Skeletal muscle satellite cell (primary cell): ENCODE measurements around the gene SELPLG.

Experiments
- H3K27me3 ChIP-seq: 2 replicates; pipeline ENCODE4 v1.7.0; 2013; ENCODE audit warnings: low read length; ENCODE audit not compliant: control insufficient read depth, insufficient read depth
- H3K36me3 ChIP-seq: 2 replicates; pipeline ENCODE4 v1.7.0; 2013; ENCODE audit warnings: mild to moderate bottlenecking, control low read depth, low read length; ENCODE audit not compliant: insufficient read depth
- H3K4me1 ChIP-seq: 2 replicates; pipeline ENCODE4 v1.7.0; 2013; ENCODE audit warnings: low read length; ENCODE audit not compliant: control insufficient read depth, insufficient read depth
- H3K4me2 ChIP-seq: 2 replicates; pipeline ENCODE4 v1.7.0; 2013; ENCODE audit warnings: mild to moderate bottlenecking, low read length
- H3K4me3 ChIP-seq: 2 replicates; pipeline ENCODE4 v1.7.0; 2013; ENCODE audit warnings: low read length
- H3K9ac ChIP-seq: 2 replicates; pipeline ENCODE4 v1.7.0; 2013; ENCODE audit warnings: mild to moderate bottlenecking, low read depth, low read length, moderate library complexity
- H3K9me3 ChIP-seq: replicated peaks from 2 replicates; pipeline ENCODE4 v1.7.0; 2013; ENCODE audit warnings: mild to moderate bottlenecking, control low read depth, low read length

SELPLG gene

DNA sequence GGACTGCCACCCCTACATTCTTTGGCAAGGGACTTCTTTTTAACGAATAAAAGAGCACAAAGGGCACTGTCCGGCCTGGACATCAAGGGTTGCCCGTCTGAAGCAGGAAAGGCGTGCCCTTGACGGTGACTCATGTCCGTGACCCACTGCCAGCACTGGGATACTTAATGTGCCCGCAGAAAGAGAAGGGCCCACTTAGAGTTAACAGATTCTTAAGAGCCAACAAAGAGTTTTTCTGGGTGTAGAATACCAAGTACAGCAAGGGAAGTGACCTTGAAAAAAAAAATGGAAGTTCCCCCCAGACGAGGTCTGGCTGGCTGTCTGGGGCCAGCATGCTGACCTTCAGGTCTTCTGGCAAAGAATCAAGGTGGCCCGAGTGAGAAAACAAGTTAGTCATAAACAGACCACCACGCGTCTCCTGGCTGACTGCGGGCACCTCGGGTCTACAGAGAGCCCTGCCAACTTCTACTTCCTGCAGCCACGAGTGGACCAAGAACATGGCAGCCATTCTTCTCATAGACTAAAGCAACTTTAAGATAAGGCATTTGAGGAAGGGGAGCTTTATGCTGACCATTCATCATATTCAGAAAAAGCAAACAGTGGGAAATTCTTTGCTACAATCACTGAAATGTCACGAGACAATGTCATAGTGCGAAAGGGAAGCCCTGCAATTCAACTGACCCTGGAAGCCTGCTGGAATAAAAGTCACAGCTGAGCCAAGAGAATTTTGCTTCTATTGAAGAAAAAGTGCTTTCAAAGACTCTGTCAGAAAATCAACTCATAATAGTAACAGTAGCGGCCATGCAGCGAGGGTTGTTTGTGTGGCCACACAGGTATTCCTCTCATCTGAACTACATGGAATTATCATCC is 10.5 kb upstream of the SELPLG start:
- H3K9me3 ChIP-seq = no peaks in the 10 kb centered on the region
- peak overlapping the region; percentile 1 for H3K4me3 ChIP-seq
- peaks cover 85% of the 10 kb centered on the region for H3K4me1 ChIP-seq
- H3K27me3 ChIP-seq = no peaks in the 10 kb centered on the region
- peaks cover 78% of the 10 kb centered on the region for H3K36me3 ChIP-seq
- peak overlapping the region; percentile 51 for H3K9ac ChIP-seq
- peak overlapping the region; percentile 51 for H3K4me2 ChIP-seq

DNA sequence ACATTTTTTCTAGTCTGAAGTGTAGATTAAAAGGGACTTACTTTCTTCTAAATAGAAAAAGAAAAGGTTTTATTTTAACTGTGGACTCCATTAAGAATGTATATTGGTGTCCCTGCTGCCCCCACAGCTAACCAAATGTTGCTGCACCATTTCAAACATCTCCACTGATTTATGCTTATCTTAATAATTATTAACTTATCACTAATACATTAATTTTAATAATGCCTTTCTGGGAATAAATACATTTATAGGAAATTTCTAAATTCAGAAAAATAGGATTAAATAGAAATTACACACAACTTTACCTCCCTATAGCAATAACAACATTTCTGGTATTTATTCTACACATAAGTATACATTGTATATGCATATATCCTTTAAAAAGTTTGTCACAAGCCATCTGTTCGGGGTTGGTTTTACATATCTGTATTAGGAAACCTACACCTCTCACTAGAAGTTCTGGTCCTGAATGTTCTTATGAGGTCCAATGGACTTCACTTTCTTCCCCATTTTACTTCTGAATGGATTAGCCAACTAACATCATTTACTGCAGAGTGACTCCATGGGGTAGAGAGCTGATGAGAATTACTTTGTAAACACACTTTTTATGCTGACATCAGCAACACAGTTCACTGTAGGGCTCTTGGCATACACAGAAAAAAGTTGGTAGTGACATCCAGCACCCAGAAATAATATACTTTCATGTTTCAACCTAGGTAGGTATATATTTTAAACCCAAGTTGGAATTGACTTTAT is 9.4 kb upstream of the SELPLG start:
- no peaks in the 10 kb centered on the region for H3K27me3 ChIP-seq
- H3K36me3 ChIP-seq = peaks cover 69% of the 10 kb centered on the region
- no peak overlapping the region for H3K4me3 ChIP-seq
- no peak overlapping the region for H3K4me2 ChIP-seq
- H3K9ac ChIP-seq = peak overlapping the region; percentile 51
- no peaks in the 10 kb centered on the region for H3K9me3 ChIP-seq
- H3K4me1 ChIP-seq = peaks cover 74% of the 10 kb centered on the region

DNA sequence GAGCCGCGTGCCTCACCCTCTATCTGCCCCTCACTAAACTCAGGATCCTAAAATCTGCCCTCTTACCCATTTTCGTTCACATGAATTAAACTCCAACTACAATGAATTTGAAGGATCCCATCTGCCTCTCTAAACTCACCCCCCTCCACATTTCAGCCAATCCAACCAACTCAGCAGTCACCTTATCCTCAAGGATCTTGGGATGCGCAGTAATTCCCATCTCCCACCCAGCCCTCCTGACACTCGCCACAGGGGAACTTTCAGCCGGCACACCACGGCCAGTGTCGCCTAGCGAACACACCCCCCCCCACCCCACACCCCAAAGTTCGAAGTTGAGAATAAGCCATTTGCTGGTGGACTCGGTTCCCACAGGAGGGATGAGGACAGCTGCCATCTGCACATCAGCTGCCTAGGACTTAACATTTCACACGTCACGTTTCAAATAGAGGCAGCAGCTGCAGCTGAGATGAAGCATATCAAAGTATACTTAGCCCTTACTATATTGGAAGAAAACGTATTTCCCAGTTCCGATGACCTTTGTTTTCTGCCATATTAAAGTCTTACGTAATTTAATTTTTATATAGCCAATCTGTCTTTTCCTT is 8.7 kb upstream of the SELPLG start:
- no peaks in the 10 kb centered on the region for H3K9me3 ChIP-seq
- H3K4me3 ChIP-seq = no peak overlapping the region
- peak overlapping the region; percentile 30 for H3K9ac ChIP-seq
- peaks cover 66% of the 10 kb centered on the region for H3K4me1 ChIP-seq
- peaks cover 62% of the 10 kb centered on the region for H3K36me3 ChIP-seq
- H3K27me3 ChIP-seq = no peaks in the 10 kb centered on the region
- no peak overlapping the region for H3K4me2 ChIP-seq

DNA sequence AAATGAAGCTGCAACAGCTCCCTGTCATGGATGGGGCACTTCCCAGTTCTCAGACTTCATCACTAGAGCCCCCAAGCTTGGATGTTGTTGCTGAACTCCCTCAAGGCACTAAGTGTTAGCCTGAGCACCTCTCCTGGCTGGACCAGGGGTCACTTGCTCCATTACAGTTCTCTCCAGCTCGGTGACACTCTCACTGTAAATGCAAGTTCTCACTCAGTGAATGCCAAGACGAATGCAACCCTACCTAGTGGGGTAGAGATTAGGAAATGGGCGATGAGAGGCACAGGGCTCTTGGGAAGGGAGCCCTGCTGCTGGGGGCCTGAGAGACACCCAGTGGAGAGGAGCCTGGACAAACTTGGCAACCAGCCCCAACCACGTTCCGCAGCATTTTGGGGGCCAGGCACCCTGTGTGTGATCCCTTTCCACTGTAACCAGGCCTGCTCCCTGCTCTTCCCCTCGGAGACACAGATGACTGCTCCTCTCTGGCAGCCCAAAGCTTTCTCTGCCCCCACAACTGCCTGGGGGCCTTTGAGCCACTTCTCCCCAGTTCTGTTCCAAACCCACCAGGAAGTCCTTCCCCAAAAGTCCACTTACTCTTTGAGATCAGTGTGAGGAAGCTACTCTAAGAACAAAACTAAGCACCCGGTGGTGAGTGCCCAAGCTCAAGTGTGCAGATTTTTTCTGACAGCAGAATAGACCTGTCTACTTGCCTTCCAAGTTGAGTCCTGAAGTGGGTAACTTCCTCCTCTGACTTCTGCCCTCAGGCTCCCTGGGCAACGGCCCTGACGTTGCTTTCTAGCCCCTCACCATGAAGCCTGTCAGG is 8.0 kb upstream of the SELPLG start:
- no peaks in the 10 kb centered on the region for H3K27me3 ChIP-seq
- no peak overlapping the region for H3K4me3 ChIP-seq
- no peak overlapping the region for H3K4me2 ChIP-seq
- no peaks in the 10 kb centered on the region for H3K9me3 ChIP-seq
- peaks cover 55% of the 10 kb centered on the region for H3K36me3 ChIP-seq
- peaks cover 59% of the 10 kb centered on the region for H3K4me1 ChIP-seq
- H3K9ac ChIP-seq = peak overlapping the region; percentile 30

DNA sequence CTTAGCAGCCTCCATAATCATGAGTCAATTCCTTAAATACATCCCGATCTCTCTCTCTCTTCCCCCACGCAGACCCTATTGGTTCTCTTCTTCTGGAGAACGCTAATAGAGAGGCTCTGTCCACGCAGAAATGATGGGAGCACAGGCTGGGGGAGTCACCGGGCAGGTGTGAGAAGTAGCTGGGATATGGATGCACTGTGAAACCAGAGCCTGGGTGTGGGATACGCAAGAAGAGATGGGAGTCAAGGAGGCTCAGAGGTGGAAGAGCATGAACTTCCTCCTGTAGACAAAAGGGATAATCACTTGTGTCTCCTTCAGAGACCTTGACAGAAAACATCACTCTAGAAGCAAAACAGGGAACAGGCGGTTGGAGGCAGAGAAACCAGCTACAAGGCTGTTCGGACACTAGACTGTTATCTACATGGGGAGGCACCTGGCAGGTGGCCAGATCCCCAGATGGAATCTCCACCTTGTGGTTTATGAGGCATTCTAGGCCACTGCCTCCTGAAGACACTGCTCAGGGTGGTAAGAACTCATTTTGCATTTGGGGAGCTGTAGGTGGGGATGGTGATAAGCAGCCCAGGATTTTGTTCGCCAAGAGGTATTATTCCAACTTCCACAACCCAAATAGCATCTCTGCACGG is 7.2 kb upstream of the SELPLG start:
- peaks cover 52% of the 10 kb centered on the region for H3K4me1 ChIP-seq
- peaks cover 48% of the 10 kb centered on the region for H3K36me3 ChIP-seq
- H3K9me3 ChIP-seq = no peaks in the 10 kb centered on the region
- no peak overlapping the region for H3K4me3 ChIP-seq
- no peak overlapping the region for H3K4me2 ChIP-seq
- H3K9ac ChIP-seq = no peak overlapping the region
- H3K27me3 ChIP-seq = no peaks in the 10 kb centered on the region

DNA sequence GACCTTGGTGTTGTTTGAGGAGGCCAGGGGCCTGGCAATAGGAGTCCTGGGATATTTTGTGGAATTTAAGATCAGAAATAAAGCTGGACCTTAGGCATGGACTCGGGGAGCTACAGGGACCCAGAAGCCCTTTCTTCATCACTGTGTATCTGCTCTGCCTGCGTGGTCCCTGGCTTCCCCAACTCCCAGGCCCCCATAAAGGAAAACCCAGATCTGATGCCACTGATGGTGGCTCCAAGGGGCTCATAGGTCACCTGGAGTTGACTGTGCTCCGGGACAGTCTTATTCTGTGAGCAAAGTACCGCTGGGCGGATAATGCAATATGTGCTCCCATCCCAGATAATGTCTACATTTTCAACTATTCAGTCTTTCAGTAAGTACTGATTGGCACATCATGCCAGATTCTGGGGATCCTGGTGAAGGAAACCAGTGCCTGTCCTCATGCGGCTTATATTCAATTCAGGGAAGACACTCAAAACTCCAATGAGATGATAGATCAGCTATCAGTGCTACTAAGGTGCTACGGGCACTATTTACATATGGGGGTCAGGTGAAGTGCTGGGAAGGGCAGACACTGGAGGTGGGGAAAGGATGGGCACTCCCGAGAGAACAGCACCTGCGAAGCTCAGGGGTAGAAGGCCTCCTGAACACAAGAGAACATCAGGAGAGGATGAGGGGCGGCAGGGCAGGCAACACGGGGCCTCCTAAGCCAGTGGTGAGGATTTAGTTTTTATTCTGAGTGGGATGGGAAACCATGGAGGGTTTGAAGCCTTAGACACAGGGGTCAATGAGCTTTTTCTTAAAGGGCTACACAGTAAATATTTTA is 5.5 kb upstream of the SELPLG start:
- Histone ChIP-seq H3K36me3 (peaks cover 31% of the 10 kb centered on the region), H3K27me3 (no peaks in the 10 kb centered on the region), H3K4me1 (peaks cover 50% of the 10 kb centered on the region), H3K9ac (no peak overlapping the region), H3K4me2 (no peak overlapping the region), H3K4me3 (no peak overlapping the region), H3K9me3 (no peaks in the 10 kb centered on the region)

DNA sequence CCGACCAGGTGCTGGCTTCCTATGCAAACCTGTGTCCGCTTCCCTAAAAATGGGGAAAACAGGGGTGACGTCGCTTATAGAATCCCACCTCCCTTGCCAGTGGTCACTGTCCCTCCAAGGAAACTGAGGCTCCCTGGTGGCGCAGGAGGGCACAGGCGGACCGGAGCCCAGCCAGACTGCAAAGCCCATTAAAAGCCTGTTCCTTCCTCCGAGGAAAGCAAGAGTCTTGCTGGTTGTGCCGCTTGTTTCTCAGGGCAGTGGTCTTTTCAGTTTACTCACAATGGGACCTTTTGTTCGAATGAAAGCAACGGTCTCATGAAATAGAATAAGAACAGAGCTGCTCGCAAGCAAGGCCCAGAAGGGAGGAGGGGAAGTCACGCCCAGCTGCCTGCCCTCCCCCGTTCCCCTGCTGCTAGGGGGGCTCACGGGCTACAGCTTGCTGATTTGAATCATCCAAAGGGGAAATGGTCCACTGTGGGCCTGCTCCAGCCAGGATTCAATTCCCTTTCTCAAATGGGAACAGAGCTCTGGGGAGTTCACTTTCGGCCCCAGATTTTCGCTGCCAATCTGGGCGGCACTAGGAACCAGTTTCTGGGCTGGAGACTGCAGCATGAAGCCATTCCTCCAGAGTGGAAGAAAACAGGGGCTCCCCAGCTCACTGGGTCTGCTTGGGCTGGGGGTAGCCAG is 4.6 kb upstream of the SELPLG start:
- Histone ChIP-seq H3K4me1 (peaks cover 48% of the 10 kb centered on the region), H3K9me3 (no peaks in the 10 kb centered on the region), H3K9ac (no peak overlapping the region), H3K4me3 (no peak overlapping the region), H3K36me3 (peaks cover 29% of the 10 kb centered on the region), H3K4me2 (no peak overlapping the region), H3K27me3 (no peaks in the 10 kb centered on the region)

DNA sequence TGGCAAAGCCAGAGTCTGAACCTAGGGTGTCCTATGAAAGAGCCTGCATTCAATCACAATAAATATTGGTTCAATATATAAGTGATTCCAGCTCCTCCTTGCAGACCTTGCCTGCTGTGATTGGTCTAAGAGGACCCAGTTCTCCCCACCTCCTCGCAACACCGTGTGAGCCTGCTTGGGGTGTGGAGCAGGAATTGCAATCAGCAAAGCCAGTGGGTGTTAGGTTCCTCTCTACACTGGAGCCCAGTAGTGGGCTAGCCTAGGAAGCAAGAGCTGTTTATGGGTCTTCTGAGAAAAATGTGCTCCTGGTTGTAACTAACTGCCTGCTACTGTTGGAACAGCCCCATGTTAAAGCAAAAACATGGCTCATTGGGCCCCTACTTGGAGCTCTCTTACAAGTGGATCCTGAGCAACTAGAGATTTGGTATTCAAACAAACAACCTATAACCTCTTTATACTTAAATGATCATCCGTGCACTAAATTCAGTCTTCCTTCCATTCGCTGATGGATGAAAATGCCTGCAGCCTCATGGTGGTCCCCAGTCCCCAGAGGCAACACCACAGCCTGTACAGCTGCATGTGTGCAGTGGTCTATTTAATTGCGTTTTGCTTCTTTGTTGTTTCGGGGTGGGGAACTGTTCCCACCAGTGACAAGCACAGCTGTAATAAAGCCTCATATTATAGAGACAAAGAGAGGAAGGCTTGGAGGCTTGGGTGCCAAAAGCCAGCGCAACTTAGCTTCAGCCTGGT is 3.7 kb upstream of the SELPLG start:
- Histone ChIP-seq H3K4me1 (peaks cover 39% of the 10 kb centered on the region), H3K27me3 (no peaks in the 10 kb centered on the region), H3K4me3 (no peak overlapping the region), H3K36me3 (peaks cover 24% of the 10 kb centered on the region), H3K9ac (no peak overlapping the region), H3K4me2 (no peak overlapping the region), H3K9me3 (no peaks in the 10 kb centered on the region)

DNA sequence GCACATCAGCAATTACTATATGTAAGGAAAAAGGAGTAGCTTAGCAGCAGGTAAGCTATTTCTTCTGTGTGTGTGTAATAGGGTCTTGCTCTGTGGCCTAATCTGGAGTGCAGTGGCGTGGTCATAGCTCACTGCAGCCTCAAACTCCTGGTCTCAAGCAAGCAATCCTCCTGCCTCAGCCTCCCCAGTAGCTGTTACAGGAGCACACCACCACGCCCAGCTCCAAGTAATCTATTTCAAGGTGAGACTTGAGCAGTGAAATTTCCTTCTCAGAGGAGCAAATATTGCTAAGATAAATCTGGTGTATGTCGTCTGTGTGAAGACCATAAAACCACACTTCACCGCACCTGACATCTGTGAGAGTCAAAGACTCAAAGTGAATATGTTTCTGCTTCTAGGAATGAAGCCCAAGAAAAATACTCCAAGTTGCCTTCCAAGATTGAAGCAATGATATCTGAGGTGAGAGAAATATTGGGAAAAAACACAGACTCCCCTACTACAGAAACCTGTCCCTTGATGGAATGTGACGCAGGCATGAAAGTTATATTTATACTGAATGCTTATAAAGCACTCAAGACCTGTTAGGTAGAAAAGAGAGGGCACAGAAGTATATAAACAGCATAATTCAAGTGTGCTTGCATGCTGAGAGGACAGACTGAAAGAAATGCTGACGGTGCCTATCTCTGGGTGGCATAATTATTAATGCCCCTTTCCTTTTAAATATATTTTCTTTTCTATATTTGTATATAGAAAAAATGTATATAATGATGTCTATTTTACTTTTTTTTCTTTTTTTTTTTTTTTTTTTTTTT is 2.5 kb upstream of the SELPLG start:
- Histone ChIP-seq H3K36me3 (peaks cover 13% of the 10 kb centered on the region), H3K4me2 (no peak overlapping the region), H3K9me3 (no peaks in the 10 kb centered on the region), H3K27me3 (no peaks in the 10 kb centered on the region), H3K4me3 (no peak overlapping the region), H3K4me1 (peaks cover 33% of the 10 kb centered on the region), H3K9ac (no peak overlapping the region)
